SU-DHL-6 (cell line): ENCODE measurements around the gene CLCN7.

Experiments
- H2AFZ ChIP-seq: fragments of 200-600 bp; sonication (generic); 2 replicates; pipeline ENCODE4 v1.6.1; 2014; ENCODE audit warnings: low read depth, mild to moderate bottlenecking, moderate library complexity, mixed read lengths, antibody characterized with exemption, low read length; ENCODE audit not compliant: severe bottlenecking
- H3F3A ChIP-seq: fragments of 200-600 bp; shearing (Covaris generic); 2 replicates; pipeline ENCODE4 v1.6.0; 2016; ENCODE audit warnings: antibody characterized with exemption, mild to moderate bottlenecking; ENCODE audit not compliant: insufficient read depth
- H3K27ac ChIP-seq: fragments of 200-600 bp; sonication (generic); 2 replicates; pipeline ENCODE4 v1.5.1; 2016; ENCODE audit warnings: low read depth, mild to moderate bottlenecking, low read length, moderate library complexity, mixed read lengths
- H3K27me3 ChIP-seq: fragments of 200-600 bp; sonication (generic), shearing (Covaris generic); 2 replicates; pipeline ENCODE4 v1.6.0; 2014; ENCODE audit warnings: mild to moderate bottlenecking, low read length
- H3K36me3 ChIP-seq: fragments of 200-600 bp; sonication (generic); 2 replicates; pipeline ENCODE4 v1.6.1; 2014; ENCODE audit warnings: mild to moderate bottlenecking, low read length, mixed read lengths
- H3K4me2 ChIP-seq: fragments of 300-600, 200-600 bp; shearing (Covaris generic), sonication (generic); 2 replicates; pipeline ENCODE4 v1.6.0; 2014; ENCODE audit warnings: low read length, low read depth, mild to moderate bottlenecking; ENCODE audit not compliant: poor library complexity, severe bottlenecking
- H3K4me3 ChIP-seq: fragments of 200-600 bp; sonication (generic); 2 replicates; pipeline ENCODE4 v1.5.1; 2014; ENCODE audit warnings: antibody characterized with exemption, low read length, mild to moderate bottlenecking, mixed read lengths; ENCODE audit not compliant: insufficient read depth, poor library complexity, severe bottlenecking
- H3K79me2 ChIP-seq: fragments of 200-600 bp; sonication (generic); 2 replicates; pipeline ENCODE4 v1.6.1; 2014; ENCODE audit warnings: mild to moderate bottlenecking, low read length, moderate library complexity; ENCODE audit not compliant: insufficient read depth
- H3K9ac ChIP-seq: fragments of 200-600 bp; sonication (generic); 2 replicates; pipeline ENCODE4 v1.7.0; 2014; ENCODE audit warnings: mild to moderate bottlenecking, low read length
- H3K9me2 ChIP-seq: fragments of 200-600 bp; sonication (generic); replicated peaks from 2 replicates; pipeline ENCODE4 v1.6.1; 2014; ENCODE audit warnings: low read length; ENCODE audit not compliant: insufficient read depth
- H3K9me3 ChIP-seq: fragments of 200-600 bp; sonication (generic); 2 replicates; pipeline ENCODE4 v1.6.1; 2014; ENCODE audit warnings: low read length, mixed read lengths; ENCODE audit not compliant: insufficient read depth
- H4K20me1 ChIP-seq: fragments of 200-600 bp; sonication (generic); 2 replicates; pipeline ENCODE4 v1.6.1; 2014; ENCODE audit warnings: low read depth, mild to moderate bottlenecking, antibody characterized with exemption, low read length, moderate library complexity, mixed read lengths
- EZH2phosphoT487 ChIP-seq: fragments of 200-600 bp; sonication (generic), shearing (Covaris generic); conservative IDR thresholded peaks from 2 replicates; pipeline ENCODE4 v1.6.1; 2018; ENCODE audit warnings: mild to moderate bottlenecking, antibody characterized with exemption, low read length, moderate library complexity, mixed read lengths
- TF ChIP-seq, protein P1 (sequence below): fragments of 200-600 bp; sonication (generic); IDR thresholded peaks from one replicate; pipeline ENCODE4 v1.5.1; 2017; ENCODE audit warnings: antibody characterized with exemption, mild to moderate bottlenecking, low read length, moderate library complexity; ENCODE audit not compliant: insufficient read depth, poor library complexity, severe bottlenecking

CLCN7 gene, protein sequence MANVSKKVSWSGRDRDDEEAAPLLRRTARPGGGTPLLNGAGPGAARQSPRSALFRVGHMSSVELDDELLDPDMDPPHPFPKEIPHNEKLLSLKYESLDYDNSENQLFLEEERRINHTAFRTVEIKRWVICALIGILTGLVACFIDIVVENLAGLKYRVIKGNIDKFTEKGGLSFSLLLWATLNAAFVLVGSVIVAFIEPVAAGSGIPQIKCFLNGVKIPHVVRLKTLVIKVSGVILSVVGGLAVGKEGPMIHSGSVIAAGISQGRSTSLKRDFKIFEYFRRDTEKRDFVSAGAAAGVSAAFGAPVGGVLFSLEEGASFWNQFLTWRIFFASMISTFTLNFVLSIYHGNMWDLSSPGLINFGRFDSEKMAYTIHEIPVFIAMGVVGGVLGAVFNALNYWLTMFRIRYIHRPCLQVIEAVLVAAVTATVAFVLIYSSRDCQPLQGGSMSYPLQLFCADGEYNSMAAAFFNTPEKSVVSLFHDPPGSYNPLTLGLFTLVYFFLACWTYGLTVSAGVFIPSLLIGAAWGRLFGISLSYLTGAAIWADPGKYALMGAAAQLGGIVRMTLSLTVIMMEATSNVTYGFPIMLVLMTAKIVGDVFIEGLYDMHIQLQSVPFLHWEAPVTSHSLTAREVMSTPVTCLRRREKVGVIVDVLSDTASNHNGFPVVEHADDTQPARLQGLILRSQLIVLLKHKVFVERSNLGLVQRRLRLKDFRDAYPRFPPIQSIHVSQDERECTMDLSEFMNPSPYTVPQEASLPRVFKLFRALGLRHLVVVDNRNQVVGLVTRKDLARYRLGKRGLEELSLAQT

DNA sequence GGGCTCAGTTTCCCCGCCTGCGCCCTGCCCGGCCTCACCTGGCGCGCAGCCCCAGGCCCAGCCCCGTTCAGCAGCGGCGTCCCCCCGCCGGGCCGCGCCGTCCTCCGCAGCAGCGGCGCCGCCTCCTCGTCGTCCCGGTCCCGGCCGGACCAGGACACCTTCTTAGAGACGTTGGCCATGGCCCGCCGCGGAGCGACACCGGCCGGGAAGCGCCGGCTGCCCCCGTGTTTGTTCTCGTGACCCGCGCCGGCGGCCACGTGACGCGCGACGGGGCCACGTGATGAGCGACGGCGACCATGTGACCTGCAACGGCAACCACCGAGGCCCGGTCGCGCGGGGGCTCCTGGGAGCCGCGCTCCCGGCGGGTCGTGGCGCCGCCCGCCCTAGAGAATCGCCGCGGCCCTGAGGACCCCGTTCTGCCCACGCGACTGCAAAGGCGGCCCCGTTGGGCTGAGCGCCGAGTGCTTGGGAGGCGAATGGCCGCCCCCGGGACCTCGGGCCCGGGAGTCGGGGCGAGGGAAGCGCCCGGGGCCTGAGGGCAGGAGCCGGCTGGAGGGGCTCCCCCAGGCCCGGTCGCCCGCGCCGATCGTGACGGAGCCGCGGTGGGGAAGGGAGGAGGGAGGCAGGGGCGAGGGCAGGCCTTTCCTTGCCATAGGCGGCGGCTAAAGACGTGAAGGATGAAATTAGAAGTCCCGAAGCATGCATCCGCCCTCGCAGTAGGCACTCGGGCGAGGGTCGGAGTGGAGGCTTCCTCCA lies at the start of gene CLCN7:
CLCN7 (minus strand) TSS at position 233 of the 756 bp plus-strand sequence; CDS start at position 179, 54 bp downstream.
- no peaks in the 10 kb centered on the region for H3K9me2 ChIP-seq
- no peaks in the 10 kb centered on the region for H3K27me3 ChIP-seq
- TF ChIP-seq, protein P1, sequence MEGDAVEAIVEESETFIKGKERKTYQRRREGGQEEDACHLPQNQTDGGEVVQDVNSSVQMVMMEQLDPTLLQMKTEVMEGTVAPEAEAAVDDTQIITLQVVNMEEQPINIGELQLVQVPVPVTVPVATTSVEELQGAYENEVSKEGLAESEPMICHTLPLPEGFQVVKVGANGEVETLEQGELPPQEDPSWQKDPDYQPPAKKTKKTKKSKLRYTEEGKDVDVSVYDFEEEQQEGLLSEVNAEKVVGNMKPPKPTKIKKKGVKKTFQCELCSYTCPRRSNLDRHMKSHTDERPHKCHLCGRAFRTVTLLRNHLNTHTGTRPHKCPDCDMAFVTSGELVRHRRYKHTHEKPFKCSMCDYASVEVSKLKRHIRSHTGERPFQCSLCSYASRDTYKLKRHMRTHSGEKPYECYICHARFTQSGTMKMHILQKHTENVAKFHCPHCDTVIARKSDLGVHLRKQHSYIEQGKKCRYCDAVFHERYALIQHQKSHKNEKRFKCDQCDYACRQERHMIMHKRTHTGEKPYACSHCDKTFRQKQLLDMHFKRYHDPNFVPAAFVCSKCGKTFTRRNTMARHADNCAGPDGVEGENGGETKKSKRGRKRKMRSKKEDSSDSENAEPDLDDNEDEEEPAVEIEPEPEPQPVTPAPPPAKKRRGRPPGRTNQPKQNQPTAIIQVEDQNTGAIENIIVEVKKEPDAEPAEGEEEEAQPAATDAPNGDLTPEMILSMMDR: no peak
- no peak for TF ChIP-seq EZH2phosphoT487
- H3K27ac ChIP-seq: peak within 1 kb of the TSS; percentile 58
- H3K79me2 ChIP-seq: peaks cover 18% of the 10 kb centered on the region; the same call in 1 of the 2 replicates
- H2AFZ ChIP-seq: peak within 1 kb of the TSS; percentile 94
- H3K36me3 ChIP-seq: no peaks in the 10 kb centered on the region
- peak within 1 kb of the TSS; percentile 89 for H3K4me3 ChIP-seq
- H4K20me1 ChIP-seq: no peaks in the 10 kb centered on the region
- H3F3A ChIP-seq: no peaks in the 10 kb centered on the region
- H3K9me3 ChIP-seq: no peaks in the 10 kb centered on the region
- peak within 1 kb of the TSS; percentile 98 for H3K9ac ChIP-seq
- H3K4me2 ChIP-seq: peak within 1 kb of the TSS; percentile 88

DNA sequence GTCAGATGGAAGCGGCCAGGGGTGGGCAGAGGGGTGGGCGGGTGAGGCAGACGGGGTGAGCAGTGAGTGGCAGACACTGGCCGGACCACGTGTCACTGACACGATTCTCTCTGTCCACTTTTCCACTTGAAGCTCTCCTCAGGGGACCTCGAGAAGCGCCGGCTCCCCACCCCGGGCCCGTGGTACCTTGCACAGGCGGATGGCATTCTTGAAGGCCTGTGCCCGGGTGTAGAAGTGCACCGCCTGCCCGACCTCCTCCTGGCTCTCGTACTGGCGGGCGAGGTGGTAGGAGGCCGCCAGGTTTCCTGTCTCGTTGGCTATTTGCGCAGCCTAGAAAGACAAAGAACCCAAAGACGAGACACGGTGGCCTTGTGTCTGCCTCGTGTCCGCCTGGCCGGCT lies 49.5 kb upstream of the CLCN7 start:
- Histone ChIP-seq H2AFZ (no peak overlapping the region), H4K20me1 (no peaks in the 10 kb centered on the region)

DNA sequence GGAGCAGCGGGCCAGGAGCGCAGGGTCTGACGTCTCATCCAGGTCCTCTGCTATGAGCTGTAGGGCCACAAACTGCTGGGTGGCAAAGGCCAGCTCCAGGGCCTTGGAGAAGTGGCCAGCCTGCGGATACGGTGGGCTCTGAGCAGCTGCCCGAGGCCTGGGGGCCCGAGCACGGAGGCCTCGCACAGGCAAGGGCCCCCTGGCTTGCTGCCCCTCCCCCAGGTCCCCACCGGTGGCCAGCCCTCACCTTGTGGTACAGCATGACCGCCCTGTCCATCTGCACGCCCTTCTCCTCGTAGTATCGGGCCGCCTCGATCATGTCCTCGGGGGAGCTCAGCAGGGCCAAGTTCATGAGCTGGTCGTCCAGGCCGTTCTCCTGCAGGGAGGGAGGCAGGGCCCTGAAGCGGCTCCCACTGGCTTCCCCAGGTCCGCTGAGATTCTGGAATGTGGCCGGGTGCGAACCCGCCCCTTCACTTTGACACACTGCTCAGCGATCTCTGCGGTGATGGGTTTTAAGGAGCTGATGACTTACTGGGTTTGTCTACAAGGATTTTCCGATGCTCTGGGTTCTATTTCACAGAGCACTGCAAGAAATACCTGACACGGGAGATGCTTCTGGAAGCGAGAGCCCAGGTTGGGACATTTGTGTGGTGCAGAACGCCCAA lies 48.9 kb upstream of the CLCN7 start:
- Histone ChIP-seq H3K27ac (no peak overlapping the region), H3K9ac (no peak overlapping the region), H3K9me3 (no peaks in the 10 kb centered on the region), H4K20me1 (no peaks in the 10 kb centered on the region), H3K4me2 (no peak overlapping the region), H3F3A (no peaks in the 10 kb centered on the region), H2AFZ (no peak overlapping the region), H3K27me3 (no peaks in the 10 kb centered on the region), H3K79me2 (no peaks in the 10 kb centered on the region), H3K36me3 (no peaks in the 10 kb centered on the region), H3K9me2 (no peaks in the 10 kb centered on the region), H3K4me3 (no peak overlapping the region)
- TF ChIP-seq, protein P1: no peak
- TF ChIP-seq EZH2phosphoT487: no peak

More for the DNA sequence above, 49.5 kb upstream of the CLCN7 start:
- H3K79me2 ChIP-seq: no peaks in the 10 kb centered on the region
- H3K4me2 ChIP-seq: no peak overlapping the region
- no peak overlapping the region for H3K9ac ChIP-seq
- H3K9me2 ChIP-seq: no peaks in the 10 kb centered on the region
- H3K9me3 ChIP-seq: no peaks in the 10 kb centered on the region
- H3K27ac ChIP-seq: no peak overlapping the region
- H3F3A ChIP-seq: no peaks in the 10 kb centered on the region
- no peaks in the 10 kb centered on the region for H3K36me3 ChIP-seq
- no peak for TF ChIP-seq EZH2phosphoT487
- TF ChIP-seq, protein P1: no peak
- H3K27me3 ChIP-seq: no peaks in the 10 kb centered on the region
- H3K4me3 ChIP-seq: no peak overlapping the region
